ENCODE measurements around the gene SPDYE9.
"Not testable (repeated sequence)": the region's sequence is repeated elsewhere in the genome, so short reads cannot be mapped to it uniquely, and the experiment has no call there.

SPDYE9 gene, protein sequence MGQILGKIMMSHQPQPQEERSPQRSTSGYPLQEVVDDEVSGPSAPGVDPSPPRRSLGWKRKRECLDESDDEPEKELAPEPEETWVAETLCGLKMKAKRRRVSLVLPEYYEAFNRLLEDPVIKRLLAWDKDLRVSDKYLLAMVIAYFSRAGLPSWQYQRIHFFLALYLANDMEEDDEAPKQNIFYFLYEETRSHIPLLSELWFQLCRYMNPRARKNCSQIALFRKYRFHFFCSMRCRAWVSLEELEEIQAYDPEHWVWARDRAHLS

DNA sequence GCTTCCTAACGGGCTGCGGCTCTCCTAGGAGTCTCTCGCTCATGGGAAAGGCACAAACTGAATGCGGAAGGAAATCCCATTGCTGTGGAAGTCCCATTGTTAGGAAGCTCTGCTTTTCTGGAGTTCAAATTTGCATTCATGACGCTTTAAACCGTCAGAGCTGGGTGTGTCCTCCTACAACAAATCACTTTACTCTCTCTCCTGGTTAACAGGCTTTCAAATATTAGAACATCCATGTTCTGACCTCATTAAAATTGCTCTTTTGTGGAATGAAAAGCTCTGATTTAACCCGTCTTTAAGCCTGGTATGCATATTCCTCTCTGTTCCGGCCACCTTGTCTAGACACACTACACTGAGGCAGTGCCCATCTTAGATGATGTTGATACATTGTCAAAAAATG lies at the start of gene SPDYE9:
SPDYE9 (minus strand) TSS at position 101 of the 400 bp plus-strand sequence. CDS start 1,800 bp downstream, outside the sequence.
- DNase-seq, result not testable (repeated sequence)

DNA sequence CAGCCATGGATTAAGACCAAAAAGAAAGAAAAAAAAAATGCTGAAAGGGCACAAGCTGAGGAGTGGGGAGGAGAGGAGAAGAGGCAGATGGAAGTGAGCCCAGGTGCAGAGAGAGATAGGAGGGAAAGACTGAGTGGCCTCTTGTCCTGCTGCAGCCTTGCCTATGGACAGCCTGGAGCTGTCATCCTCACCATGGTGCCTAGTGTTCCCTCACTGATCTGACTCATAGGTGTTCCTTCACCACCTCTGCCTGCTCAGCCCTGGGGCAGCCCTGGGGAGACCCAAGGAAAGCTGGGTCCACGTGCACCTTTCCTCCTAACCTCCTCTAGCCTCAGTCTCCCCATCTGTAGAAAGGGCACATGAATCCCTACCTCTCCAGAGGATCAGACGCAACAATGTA lies 49.0 kb upstream of the SPDYE9 start:
- not testable (repeated sequence) for DNase-seq

DNA sequence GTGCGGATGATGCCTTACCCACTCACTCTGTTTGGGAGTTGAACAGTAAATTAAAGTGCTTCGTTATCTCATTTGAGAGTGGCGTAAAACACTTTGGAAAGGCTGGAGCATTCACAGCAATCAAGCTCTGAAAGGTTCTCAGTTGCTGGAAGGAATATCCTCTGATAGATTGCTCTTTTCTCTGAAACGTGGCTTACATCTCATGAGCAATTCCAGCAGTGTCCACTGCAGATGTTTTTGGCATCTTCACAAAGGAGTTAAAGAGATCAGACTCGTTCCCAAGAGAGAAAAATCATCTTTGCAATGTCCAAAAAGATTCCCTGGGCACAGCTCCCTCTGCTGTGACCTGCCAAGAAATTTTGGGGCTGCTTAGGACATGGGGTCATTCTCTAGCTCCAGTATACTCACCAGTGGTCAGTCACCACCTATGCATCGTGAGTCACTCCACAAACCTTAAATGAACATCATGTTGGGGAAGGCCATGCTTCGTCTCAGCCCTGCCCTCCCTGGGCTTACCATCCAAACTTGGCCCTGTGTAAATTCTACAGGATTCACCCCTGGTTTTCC lies 46.9 kb upstream of the SPDYE9 start:
- not testable (repeated sequence) for DNase-seq

DNA sequence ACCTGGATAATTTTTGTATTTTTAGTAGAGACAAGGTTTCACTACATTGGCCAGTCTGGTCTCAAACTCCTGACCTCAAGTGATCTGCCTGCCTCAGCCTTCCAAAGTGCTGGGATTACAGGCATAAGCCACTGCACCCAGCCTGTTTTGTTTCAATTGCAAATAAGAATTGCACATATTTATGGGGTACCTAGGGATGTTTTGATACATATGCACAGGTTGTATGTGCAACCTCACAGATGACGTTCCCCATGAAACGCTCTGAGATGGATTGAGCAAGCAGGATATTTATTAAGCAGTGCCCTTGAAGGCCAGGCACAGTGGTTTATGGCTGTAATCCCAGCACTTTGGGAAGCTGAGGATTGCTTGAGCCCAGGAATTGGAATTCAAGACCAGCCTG lies 44.8 kb upstream of the SPDYE9 start:
- not testable (repeated sequence) for DNase-seq

DNA sequence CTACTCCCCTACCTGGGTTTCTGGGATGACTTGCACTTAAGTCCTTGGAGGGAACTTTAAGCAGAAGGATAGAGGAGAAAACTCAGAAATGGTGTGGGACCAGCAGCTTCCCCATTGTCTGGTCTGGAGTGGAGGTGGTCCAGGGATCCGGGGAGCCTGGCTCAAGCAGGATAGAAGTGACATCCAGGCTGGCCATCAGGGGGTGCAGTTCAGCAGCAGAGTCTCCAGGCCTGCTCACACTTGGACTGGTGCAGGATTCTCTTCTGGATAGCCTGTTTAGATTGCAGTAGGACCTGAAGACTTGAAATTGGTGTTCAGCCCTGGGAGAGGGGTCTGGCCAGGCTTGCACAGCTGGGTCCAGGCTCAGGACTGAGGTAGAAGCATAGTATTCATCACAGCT lies 38.3 kb upstream of the SPDYE9 start:
- not testable (repeated sequence) for DNase-seq

DNA sequence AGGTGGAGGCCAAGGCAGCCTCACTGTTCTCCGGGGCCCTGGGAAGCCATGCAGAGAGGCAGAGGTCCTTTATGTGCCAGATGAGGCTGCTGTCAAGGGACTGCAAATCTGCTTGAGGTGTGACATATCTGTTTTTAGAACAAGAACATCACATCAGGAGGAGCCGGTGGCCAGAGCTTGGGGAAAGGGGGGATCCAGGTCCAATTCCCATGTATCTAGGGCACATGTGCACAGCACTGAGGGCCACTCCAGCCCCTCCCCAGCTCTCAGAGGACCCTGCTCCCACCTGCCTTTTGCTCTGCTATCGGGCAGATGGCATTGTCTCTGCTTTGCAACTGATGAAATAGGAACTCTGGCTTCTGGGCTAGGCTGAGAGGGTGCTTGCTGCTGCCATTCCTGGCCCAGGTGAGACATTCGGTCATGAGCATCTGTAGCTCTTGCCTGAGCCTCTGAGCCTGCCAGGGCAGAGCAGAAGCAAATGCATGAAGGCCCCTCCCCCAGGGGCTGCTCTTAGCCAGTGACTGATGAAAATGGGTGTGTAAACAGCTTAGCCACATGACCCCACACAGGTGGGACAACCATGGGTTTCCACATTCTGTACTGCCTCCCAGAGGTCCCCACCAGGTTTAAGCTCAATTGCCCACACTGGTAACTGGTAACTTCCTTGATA lies 37.1 kb upstream of the SPDYE9 start:
- not testable (repeated sequence) for DNase-seq

DNA sequence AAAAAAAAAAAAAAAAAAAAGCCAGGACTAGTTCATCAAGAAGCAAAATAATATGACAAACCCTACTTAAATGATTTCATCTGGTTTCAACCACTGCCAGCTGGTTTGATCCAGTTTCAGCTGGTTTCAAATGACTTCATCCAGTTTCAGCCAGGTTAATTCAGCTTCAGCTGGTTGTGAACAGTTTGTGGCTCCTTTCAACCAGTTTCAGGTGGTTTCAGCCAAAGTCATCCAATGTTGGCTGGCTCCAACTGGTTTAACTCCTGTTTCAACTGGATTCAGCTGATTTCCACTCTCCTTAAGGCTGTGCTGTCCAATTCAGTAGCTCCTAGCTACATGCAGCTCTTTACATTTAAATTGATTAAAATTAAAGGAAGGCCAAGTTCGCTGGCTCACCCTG lies 32.3 kb upstream of the SPDYE9 start:
- DNase-seq, result not testable (repeated sequence)

DNA sequence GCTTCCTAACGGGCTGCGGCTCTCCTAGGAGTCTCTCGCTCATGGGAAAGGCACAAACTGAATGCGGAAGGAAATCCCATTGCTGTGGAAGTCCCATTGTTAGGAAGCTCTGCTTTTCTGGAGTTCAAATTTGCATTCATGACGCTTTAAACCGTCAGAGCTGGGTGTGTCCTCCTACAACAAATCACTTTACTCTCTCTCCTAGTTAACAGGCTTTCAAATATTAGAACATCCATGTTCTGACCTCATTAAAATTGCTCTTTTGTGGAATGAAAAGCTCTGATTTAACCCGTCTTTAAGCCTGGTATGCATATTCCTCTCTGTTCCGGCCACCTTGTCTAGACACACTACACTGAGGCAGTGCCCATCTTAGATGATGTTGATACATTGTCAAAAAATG lies 28.0 kb downstream of the SPDYE9 start, which contains the start of gene SPDYE11:
SPDYE11 (minus strand) TSS at position 101 of the 400 bp plus-strand sequence. CDS start 1,800 bp downstream, outside the sequence.
- not testable (repeated sequence) for DNase-seq

DNA sequence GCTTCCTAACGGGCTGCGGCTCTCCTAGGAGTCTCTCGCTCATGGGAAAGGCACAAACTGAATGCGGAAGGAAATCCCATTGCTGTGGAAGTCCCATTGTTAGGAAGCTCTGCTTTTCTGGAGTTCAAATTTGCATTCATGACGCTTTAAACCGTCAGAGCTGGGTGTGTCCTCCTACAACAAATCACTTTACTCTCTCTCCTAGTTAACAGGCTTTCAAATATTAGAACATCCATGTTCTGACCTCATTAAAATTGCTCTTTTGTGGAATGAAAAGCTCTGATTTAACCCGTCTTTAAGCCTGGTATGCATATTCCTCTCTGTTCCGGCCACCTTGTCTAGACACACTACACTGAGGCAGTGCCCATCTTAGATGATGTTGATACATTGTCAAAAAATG lies 56.2 kb downstream of the SPDYE9 start, which contains the start of gene SPDYE8:
SPDYE8 (minus strand) TSS at position 101 of the 400 bp plus-strand sequence. CDS start 1,800 bp downstream, outside the sequence.
- not testable (repeated sequence) for DNase-seq
